Endodermal cell (in vitro differentiated cells): Measurements from ENCODE around the gene TCHH. TPM values are rescaled to one million over a fixed set of nuclear protein-coding genes. Genes with fewer than 3 reads are reported as not detected.

ENCODE experiments used
- DNase-seq: peaks from one replicate; pipeline ENCODE4 v3.0.0-alpha.2; 2017
- H3K27ac ChIP-seq: 2 replicates; pipeline ENCODE4 v1.5.1; 2013; ENCODE audit warnings: mild to moderate bottlenecking, low read depth, low read length, moderate library complexity
- H3K27me3 ChIP-seq: 2 replicates; pipeline ENCODE4 v1.6.1; 2013; ENCODE audit warnings: mild to moderate bottlenecking, low read length, moderate library complexity; ENCODE audit not compliant: insufficient read depth, control insufficient read depth, poor library complexity, severe bottlenecking
- H3K36me3 ChIP-seq: 2 replicates; pipeline ENCODE4 v1.7.0; 2013; ENCODE audit warnings: mild to moderate bottlenecking, low read length, moderate library complexity; ENCODE audit not compliant: control insufficient read depth, insufficient read depth
- H3K4me1 ChIP-seq: one replicate; pipeline ENCODE4 v1.7.0; 2013; ENCODE audit warnings: low read length; ENCODE audit not compliant: control insufficient read depth, insufficient read depth
- H3K4me3 ChIP-seq: 2 replicates; pipeline ENCODE4 v1.5.1; 2013; ENCODE audit warnings: mild to moderate bottlenecking, low read length, moderate library complexity
- H3K9ac ChIP-seq: 2 replicates; pipeline ENCODE4 v1.6.1; 2013; ENCODE audit warnings: mild to moderate bottlenecking, low read length, moderate library complexity; ENCODE audit not compliant: poor library complexity, severe bottlenecking; ENCODE audit errors: extremely low read depth
- H3K9me3 ChIP-seq: 2 replicates; pipeline ENCODE4 v1.6.1; 2013; ENCODE audit warnings: mild to moderate bottlenecking, low read length, moderate library complexity; ENCODE audit not compliant: control insufficient read depth
- H3K27ac Mint-ChIP-seq: 2 replicates; pipeline ENCODE4 v1.8.0; 2020; ENCODE audit warnings: mixed read lengths
- H3K27me3 Mint-ChIP-seq: 2 replicates; pipeline ENCODE4 v1.8.0; 2021; ENCODE audit warnings: mild to moderate bottlenecking, mixed read lengths; ENCODE audit not compliant: insufficient read depth
- H3K36me3 Mint-ChIP-seq: 2 replicates; pipeline ENCODE4 v1.8.0; 2020; ENCODE audit warnings: low read depth, mixed read lengths
- H3K4me1 Mint-ChIP-seq: 2 replicates; pipeline ENCODE4 v1.8.0; 2020; ENCODE audit warnings: mixed read lengths
- H3K4me3 Mint-ChIP-seq: 2 replicates; pipeline ENCODE4 v1.8.0; 2020; ENCODE audit warnings: mild to moderate bottlenecking, moderate library complexity, mixed read lengths
- H3K9me3 Mint-ChIP-seq: 2 replicates; pipeline ENCODE4 v1.8.0; 2020; ENCODE audit warnings: mild to moderate bottlenecking, mixed read lengths
- WGBS, 2 experiments: methylation state at CpG; one replicate each; pipeline versions ENCODE4 v1.1.5 to v1.1.7; 2013; ENCODE audit warnings: missing lambda C conversion rate in 2 of 2, mixed read lengths in 1 of 2; ENCODE audit not compliant: insufficient coverage in 1 of 2, insufficient read length in 1 of 2; 5-methylcytosine and 5-hydroxymethylcytosine counted together
- total RNA-seq, 2 donors: library from RNA; stranded (reverse); fragmentation: NEBNext Ultra II Directional in 1 of 2; extraction: Animal tissue kit (Norgen Biotek cat#: 25700) in 1 of 2; gene quantifications; 2 replicates in 1 of 2; 3 replicates in 1 of 2; pipeline ENCODE4 v1.2.1, GENCODE V29; 2021
- TF ChIP-seq, protein P1 (sequence below): fragments of 200-600 bp; sonication (generic); conservative IDR thresholded peaks from 2 replicates; pipeline ENCODE4 v1.5.0; 2021; ENCODE audit warnings: antibody characterized with exemption, mild to moderate bottlenecking

TCHH gene
- total RNA-seq, 2 donors from 2014 or later = 0.09 TPM

DNA sequence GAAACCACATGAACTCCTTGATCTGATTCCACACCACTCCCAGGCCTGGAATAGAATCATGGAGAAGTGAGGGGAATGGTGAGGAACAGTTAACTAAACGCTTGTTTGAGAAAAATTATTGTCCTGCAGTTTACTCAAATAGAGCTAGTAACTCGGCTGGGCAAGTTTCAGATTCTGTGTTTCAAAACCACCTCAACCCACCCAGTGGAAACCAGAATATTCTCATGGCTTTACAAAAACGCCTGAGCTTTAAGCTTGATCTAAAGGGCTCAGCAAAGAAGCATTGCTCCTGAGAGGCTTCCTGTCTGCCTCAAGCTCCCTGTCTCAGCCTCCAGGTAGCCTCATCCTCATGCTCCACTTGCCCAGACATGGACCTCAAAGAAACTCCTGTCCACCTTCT, 42.9 kb downstream of the TCHH start:
- Histone ChIP-seq H3K4me3 (no peak overlapping the region), H3K27ac (no peak overlapping the region), H3K9ac (no peak overlapping the region), H3K9me3 (peaks cover 6% of the 10 kb centered on the region), H3K36me3 (no peaks in the 10 kb centered on the region), H3K27me3 (no peaks in the 10 kb centered on the region), H3K4me1 (no peaks in the 10 kb centered on the region)
- peaks cover 12% of the 10 kb centered on the region for H3K27me3 Mint-ChIP-seq
- no peak for DNase-seq
- H3K9me3 Mint-ChIP-seq = no peaks in the 10 kb centered on the region
- H3K36me3 Mint-ChIP-seq = no peaks in the 10 kb centered on the region
- H3K4me3 Mint-ChIP-seq = no peak overlapping the region
- H3K27ac Mint-ChIP-seq = no peak overlapping the region
- 45 to 77% methylated on average over 3 of the region's 3 CpGs for WGBS, 2 experiments
- TF ChIP-seq, protein P1, sequence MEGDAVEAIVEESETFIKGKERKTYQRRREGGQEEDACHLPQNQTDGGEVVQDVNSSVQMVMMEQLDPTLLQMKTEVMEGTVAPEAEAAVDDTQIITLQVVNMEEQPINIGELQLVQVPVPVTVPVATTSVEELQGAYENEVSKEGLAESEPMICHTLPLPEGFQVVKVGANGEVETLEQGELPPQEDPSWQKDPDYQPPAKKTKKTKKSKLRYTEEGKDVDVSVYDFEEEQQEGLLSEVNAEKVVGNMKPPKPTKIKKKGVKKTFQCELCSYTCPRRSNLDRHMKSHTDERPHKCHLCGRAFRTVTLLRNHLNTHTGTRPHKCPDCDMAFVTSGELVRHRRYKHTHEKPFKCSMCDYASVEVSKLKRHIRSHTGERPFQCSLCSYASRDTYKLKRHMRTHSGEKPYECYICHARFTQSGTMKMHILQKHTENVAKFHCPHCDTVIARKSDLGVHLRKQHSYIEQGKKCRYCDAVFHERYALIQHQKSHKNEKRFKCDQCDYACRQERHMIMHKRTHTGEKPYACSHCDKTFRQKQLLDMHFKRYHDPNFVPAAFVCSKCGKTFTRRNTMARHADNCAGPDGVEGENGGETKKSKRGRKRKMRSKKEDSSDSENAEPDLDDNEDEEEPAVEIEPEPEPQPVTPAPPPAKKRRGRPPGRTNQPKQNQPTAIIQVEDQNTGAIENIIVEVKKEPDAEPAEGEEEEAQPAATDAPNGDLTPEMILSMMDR = no peak
- peaks cover 5% of the 10 kb centered on the region for H3K4me1 Mint-ChIP-seq

DNA sequence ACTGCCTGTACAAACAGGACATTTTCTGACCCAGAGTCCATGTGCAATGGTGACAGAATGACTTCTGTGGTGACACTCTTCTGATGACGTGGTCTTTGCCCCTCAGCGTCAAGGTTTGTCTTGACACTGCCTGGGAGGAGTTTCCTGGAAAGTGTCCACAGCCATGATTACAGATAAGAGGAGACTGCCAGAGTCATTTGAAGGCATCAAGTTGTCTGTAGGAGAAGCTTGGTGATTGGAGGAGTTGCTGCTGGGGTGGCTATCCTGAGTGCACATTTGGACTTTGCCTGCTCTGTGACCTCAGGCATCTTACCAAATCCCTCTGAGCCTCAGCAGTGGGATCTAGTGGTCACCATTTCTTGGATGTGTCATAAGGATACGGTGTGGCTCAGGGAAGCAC, 44.1 kb downstream of the TCHH start:
- DNase-seq = no peak
- WGBS, 2 experiments = 67 to 92% methylated on average over 3 of the region's 3 CpGs
- Mint-ChIP-seq H3K27me3 (peaks cover 8% of the 10 kb centered on the region), H3K27ac (no peak overlapping the region), H3K4me3 (no peak overlapping the region), H3K36me3 (no peaks in the 10 kb centered on the region), H3K9me3 (no peaks in the 10 kb centered on the region), H3K4me1 (peaks cover 5% of the 10 kb centered on the region)
- TF ChIP-seq, protein P1 = no peak
- Histone ChIP-seq H3K27ac (no peak overlapping the region), H3K9me3 (peaks cover under 1% of the 10 kb centered on the region), H3K27me3 (no peaks in the 10 kb centered on the region), H3K9ac (no peak overlapping the region), H3K4me3 (no peak overlapping the region), H3K4me1 (no peaks in the 10 kb centered on the region), H3K36me3 (no peaks in the 10 kb centered on the region)

DNA sequence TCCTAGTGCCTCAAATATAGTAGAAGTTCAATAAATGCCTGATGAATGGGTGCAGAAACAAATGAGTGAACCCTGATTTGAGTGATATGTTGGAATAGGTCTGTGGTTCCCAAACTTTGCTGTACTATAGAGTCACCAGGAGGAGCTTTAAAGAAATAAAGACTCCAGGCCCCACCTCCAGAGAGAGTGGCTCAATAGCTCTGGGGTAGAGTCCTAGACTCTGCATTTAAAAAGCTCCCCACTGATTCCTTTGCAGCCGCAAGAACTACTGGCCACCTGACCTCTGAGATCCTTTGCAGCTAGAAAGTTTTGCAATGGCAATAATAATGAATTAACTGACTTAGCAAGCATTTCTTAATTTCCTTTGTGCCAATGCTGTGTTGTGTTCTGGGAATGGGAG, 47.3 kb downstream of the TCHH start:
- Histone ChIP-seq H3K27ac (no peak overlapping the region), H3K36me3 (no peaks in the 10 kb centered on the region), H3K9ac (no peak overlapping the region), H3K9me3 (no peaks in the 10 kb centered on the region), H3K4me1 (no peaks in the 10 kb centered on the region), H3K27me3 (no peaks in the 10 kb centered on the region), H3K4me3 (no peak overlapping the region)
- no peak overlapping the region for H3K27ac Mint-ChIP-seq
- WGBS, 2 experiments = 50 to 73% methylated on average over 1 of the region's 1 CpG
- H3K27me3 Mint-ChIP-seq = peaks cover 15% of the 10 kb centered on the region
- no peak overlapping the region for H3K4me3 Mint-ChIP-seq
- no peak for DNase-seq
- H3K36me3 Mint-ChIP-seq = no peaks in the 10 kb centered on the region
- TF ChIP-seq, protein P1 = no peak
- H3K4me1 Mint-ChIP-seq = no peaks in the 10 kb centered on the region
- no peaks in the 10 kb centered on the region for H3K9me3 Mint-ChIP-seq
